Brain microvascular endothelial cell (primary cell): Measurements from ENCODE around the gene PIP4K2A.

ENCODE experiments used
- DNase-seq: peaks from one replicate; pipeline ENCODE4 v3.0.0-alpha.2; 2020
- H3K27ac ChIP-seq: fragments of 250-450 bp; sonication (Bioruptor Pico); 2 replicates; pipeline ENCODE4 v1.5.1; 2020; ENCODE audit warnings: mild to moderate bottlenecking, moderate library complexity
- H3K27me3 ChIP-seq: fragments of 250-450 bp; sonication (Bioruptor Pico); replicated peaks from 2 replicates; pipeline ENCODE4 v1.5.1; 2020; ENCODE audit warnings: mild to moderate bottlenecking
- H3K36me3 ChIP-seq: fragments of 250-450 bp; sonication (Bioruptor Pico); replicated peaks from 2 replicates; pipeline ENCODE4 v1.5.1; 2020; ENCODE audit warnings: mild to moderate bottlenecking
- H3K4me3 ChIP-seq: 2 replicates; pipeline ENCODE4 v1.5.1; 2011; ENCODE audit warnings: low read depth, mild to moderate bottlenecking, control low read depth, low read length, moderate library complexity
- in situ Hi-C: cut with HindIII; loops from 2 replicates; pipeline ENCODE4 v1.10.0; 2017; ENCODE audit warnings: low sequenced_read_pairs, low pct_ligation_motif_present
- TF ChIP-seq, protein P1 (sequence below): IDR thresholded peaks from 2 replicates; pipeline ENCODE4 v1.5.1; 2011; ENCODE audit warnings: low read depth, mild to moderate bottlenecking, moderate library complexity, low read length, control low read depth, inconsistent platforms; ENCODE audit errors: missing control alignments

PIP4K2A gene

DNA sequence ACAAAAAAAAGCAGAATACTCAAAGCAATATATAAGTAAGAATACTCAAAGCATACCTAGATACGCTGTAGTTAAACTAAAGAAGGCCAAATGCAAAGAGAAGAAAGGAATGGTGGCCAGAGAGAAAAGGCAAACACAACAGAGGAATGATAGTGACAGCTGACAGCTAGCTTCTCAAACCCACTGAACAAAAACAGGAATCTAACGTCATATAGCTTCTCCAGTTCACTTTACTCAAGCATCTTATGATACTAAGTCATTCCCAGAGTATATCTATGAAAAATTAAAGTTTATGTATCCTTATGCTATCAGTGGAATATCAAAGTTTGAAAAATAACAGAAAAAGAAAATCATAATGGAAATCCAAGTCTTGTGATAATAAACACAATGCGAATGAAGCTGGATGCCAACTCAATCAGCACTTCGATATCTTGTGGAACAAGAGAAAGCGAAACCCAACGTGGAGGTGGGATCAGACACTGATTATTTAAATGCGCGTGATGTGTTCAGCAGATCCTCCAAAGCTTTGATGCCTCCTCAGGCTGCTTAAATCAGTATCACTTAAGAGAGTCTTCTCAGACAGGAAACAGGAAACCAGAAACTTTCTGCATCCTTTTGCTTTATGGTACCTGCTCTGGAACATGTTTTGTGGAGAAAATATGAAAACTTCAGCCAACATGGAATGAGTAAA lies 102.8 kb downstream of the PIP4K2A start:
- TF ChIP-seq, protein P1, sequence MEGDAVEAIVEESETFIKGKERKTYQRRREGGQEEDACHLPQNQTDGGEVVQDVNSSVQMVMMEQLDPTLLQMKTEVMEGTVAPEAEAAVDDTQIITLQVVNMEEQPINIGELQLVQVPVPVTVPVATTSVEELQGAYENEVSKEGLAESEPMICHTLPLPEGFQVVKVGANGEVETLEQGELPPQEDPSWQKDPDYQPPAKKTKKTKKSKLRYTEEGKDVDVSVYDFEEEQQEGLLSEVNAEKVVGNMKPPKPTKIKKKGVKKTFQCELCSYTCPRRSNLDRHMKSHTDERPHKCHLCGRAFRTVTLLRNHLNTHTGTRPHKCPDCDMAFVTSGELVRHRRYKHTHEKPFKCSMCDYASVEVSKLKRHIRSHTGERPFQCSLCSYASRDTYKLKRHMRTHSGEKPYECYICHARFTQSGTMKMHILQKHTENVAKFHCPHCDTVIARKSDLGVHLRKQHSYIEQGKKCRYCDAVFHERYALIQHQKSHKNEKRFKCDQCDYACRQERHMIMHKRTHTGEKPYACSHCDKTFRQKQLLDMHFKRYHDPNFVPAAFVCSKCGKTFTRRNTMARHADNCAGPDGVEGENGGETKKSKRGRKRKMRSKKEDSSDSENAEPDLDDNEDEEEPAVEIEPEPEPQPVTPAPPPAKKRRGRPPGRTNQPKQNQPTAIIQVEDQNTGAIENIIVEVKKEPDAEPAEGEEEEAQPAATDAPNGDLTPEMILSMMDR = no peak
- H3K4me3 ChIP-seq = no peak overlapping the region
- H3K36me3 ChIP-seq = no peaks in the 10 kb centered on the region
- no peaks in the 10 kb centered on the region for H3K27me3 ChIP-seq
- in situ Hi-C loops = no loop called here
- DNase-seq = no peak
- no peak overlapping the region for H3K27ac ChIP-seq

DNA sequence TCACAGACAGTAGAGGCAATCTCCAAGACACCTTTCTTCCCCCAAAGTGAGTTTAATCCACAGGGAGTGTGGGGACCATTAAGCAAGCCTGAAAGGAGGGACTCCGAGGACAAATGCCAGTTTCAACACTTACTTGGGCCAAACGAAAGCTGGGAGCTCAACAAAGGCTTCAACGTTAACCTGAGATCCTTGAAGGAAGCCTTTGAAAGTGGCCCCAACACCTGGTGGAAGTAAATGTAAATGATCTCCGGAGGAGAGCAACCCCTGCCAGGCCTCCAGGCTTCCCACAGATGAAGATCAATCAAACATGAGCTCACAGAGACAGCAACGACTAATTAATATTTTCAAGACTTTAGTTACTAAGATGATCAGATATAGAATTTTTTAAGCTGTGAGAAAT lies 103.8 kb downstream of the PIP4K2A start:
- TF ChIP-seq, protein P1 = no peak
- H3K36me3 ChIP-seq = no peaks in the 10 kb centered on the region
- no peak overlapping the region for H3K27ac ChIP-seq
- no peak for DNase-seq
- H3K27me3 ChIP-seq = no peaks in the 10 kb centered on the region
- in situ Hi-C loops = no loop called here
- no peak overlapping the region for H3K4me3 ChIP-seq

DNA sequence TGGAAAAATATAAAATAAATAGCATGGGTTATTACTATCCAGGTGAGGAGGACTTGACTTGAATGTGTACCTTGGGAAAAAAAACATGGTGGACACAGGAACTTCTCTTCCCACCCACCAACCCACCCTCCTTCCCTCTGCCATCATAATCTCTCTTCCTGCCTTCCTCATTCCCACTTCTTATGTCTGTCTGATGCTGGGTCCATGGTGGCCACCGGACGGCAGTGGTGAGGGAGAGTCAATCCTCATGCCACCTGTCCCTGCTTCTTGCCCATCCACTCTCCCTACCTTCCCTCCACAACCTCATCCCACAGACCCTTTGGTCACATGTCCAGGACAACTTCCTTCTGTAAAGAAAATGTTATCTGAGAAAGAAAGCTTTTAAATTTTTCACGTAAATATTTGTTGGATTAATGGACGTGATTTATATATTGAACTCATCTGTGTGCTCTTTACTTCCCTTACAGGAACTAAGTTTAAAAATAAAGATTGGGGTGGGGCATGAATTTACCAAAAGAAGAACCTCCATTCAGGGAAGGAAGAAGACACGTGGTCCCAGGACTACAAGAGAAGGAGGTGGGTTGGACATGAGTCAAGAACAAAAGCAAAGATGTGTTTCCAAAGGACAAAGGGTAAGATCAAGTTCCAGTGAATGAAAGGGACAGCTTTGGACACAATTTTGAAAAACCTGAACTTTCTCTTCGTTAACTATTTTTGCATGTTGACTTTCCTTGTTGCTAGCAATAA lies 104.5 kb downstream of the PIP4K2A start:
- TF ChIP-seq, protein P1 = peak; percentile 13
- H3K4me3 ChIP-seq = no peak overlapping the region
- H3K27ac ChIP-seq = no peak overlapping the region
- no peak for DNase-seq
- in situ Hi-C loops = no loop called here
- H3K27me3 ChIP-seq = no peaks in the 10 kb centered on the region
- H3K36me3 ChIP-seq = no peaks in the 10 kb centered on the region

DNA sequence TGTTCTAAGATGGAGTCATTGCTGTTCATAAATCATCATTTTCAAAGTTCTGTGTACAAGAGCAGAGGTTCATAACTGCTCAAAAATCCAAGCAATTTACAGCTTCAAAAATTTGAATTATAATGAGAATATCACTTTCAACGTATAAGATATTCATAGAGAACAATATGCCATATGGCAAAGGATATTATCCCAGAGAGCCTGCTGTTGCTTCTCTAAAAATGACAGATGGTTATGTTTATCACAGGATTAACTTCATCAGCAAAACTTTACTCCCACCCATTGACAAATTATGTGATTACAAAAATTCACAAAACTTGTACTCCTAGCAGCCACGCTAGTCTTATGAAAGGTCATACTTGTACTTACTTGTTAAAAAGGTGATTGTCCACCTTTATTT lies 105.1 kb downstream of the PIP4K2A start:
- no peak for DNase-seq
- H3K27me3 ChIP-seq = no peaks in the 10 kb centered on the region
- TF ChIP-seq, protein P1 = no peak
- H3K27ac ChIP-seq = no peak overlapping the region
- no peak overlapping the region for H3K4me3 ChIP-seq
- in situ Hi-C loops = no loop called here
- no peaks in the 10 kb centered on the region for H3K36me3 ChIP-seq

DNA sequence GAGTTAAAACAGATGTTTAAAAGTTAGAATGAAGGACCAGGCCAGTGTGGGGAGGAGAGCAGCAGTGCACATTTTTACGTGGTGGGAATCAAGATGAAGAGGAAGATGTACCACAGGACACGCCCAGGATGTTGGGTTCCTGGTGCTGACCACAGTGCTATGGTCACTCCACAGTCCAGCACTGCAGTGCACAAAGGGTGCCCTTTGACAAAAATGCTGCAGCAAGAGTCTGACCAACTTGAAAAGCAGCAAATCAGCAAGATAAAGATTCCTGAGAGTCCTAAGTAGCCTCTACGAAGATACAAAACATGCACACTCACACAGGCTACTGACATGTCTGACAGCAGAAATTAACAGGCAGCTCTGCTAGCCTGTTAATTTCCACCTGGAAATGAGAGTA lies 107.1 kb downstream of the PIP4K2A start:
- TF ChIP-seq, protein P1 = no peak
- no peak for DNase-seq
- H3K4me3 ChIP-seq = no peak overlapping the region
- no peaks in the 10 kb centered on the region for H3K27me3 ChIP-seq
- in situ Hi-C loops = no loop called here
- no peaks in the 10 kb centered on the region for H3K36me3 ChIP-seq
- no peak overlapping the region for H3K27ac ChIP-seq
